SH-SY5Y (cell line): Measurements from ENCODE around the gene CARHSP1.

Experiments
- GATA2 ChIP-seq: IDR thresholded peaks from 2 replicates; pipeline ENCODE4 v1.6.1; 2011; ENCODE audit warnings: mild to moderate bottlenecking, low read depth, low read length
- GATA3 ChIP-seq: IDR thresholded peaks from 2 replicates; pipeline ENCODE4 v1.6.1; 2011; ENCODE audit warnings: low read depth, mild to moderate bottlenecking, low read length, moderate library complexity

CARHSP1 gene

DNA sequence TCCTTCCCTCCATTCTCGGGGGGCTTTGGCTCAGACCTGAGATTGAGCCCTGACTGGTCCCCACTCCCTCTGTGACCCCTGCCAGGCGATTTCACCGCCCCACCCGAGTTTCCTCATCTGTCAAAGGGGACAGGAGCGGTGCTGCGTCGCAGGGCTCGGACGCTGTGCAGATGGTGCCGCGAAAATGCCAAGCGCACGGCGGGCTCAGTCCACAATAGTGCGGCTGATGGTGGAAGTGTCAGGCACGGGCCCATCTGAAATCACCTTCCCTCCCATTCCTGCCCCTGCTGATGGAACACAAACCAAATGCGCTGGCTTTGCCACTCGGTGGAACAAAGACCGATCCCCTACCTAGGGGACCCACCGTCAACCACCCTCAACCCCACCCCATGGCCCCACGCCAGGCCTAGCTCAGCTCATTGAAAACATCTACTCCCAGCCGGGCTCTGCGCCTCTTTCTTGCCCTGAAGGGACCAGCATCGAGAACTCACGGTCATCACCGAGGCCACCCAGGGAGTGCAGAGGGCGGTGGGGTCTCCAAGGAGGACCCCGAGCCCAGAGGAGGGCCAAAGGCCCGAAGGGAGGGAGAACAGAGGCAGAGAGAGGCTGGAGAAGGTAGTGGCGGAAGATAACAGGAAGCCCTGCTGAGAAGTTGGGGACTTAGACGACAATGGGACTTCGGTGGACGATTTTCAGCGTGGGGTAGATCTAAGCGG is 1.4 kb downstream of the CARHSP1 start:
- TF ChIP-seq GATA2: no peak
- no peak for TF ChIP-seq GATA3

DNA sequence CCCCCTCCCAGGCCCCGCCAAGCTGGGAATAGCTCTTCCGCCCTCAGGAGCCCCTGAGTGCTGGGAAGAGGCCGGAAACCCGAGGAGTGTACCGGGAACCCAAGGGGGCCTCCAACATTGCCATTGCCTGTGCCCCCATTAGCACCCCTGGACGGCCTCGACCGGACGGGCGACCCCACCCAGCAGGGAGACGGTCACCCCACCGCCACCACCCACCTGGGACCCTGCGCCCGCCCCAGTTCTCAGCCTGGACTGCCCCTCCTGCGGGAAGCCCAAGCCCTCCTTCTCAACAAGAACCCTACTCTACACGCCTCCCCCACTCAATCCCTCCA is 2.0 kb downstream of the CARHSP1 start:
- TF ChIP-seq GATA2 (no peak), GATA3 (no peak)

DNA sequence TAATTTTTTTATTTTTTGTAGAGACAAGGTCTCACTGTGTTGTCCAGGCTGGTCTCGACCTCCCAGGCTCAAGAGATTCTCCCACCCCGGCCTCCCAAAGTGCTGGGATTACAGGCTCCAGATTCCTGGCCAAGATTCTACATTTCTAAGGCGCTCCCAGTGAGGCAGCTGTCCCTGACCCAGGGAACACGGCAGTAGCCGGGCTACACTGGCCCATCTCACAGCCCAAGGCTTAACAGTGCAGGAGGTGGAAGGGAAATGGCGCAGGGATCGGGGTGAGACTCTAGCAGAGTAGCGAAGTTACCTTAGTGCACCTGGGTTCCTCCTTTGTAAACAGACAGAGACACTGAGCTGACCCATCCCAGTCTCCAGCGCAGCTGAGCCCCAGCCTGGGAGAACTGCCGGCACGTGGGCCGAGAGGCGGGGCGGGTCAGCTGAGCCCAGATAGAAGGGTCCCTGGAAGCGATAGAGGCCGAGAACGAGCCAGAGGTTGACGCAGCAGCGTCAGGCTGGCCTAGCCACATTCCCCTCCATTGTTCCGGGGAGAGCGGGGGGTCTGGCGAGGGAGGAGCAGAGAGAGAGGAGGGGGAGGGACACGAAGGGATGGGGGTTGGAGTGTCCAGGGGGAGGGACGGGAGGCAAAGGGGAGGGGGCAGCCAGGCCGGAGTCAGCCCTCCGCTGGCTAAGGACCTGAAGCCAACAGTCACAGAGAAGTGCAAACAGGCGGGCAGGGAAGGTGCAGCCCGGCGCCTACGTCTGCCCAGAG is 2.5 kb downstream of the CARHSP1 start:
- TF ChIP-seq GATA2: no peak
- TF ChIP-seq GATA3: no peak

DNA sequence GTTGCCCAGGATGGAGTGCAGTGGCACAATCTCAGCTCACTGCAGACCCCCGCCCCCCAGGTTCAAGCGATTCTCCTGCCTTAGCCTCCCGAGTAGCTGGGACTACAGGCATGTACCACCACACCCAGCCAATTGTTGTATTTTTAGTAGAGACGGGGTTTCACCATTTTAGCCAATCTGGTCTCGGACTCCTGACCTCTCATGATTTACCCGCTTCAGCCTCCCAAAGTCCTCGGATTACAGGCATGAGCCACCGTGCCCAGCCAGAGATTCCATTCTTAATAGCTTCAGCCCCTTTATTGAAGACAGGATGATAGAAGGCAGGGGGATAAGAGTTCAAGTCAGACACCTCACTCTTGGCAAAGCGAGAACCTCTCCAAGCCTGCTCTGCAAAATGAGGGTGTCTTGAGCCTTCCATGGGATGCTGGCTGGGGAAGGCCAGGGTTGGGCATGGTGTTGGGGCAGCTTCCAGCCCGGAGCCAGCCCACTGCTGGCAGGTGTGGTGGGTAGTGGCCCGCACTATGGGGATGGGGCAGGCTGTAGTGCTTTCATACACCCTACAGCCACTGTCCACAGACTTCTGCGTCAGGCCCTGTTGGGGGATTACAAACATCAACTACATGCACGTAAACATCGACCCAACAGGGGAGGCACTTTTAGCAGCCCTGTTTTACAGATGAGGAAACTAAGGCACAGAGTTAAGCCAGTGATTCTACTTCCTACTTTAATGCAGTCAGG is 3.5 kb downstream of the CARHSP1 start:
- TF ChIP-seq GATA2: no peak
- no peak for TF ChIP-seq GATA3

DNA sequence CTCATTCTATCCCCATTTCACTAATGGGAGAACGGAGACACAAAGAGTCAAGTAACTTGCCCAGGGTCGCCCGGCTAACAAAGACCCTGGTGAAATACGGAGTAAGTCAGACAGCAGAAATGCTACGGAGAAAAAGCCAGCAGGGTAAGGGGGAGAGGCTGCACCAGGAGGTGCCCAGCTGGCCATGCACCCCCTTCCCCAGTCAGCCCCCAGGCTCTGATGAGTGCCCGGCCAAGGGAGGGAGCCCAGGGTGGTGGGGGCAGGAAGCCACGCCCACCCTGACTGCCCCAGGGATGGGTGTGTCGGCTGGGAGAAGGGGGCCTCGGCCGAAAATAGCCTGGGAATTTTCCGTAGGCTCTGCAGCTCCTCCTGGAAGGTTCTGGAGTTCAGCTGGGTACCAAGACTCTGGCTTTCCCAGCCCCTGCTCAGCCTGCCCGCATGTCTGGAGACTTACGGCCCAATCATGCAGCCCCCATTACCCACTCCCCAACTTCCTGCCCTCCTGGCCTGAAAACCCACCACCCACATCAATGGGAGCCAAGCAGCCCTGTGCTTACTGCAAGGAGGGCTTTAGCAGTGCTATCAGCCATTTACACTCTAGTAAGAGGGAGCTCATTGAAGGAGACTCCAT is 4.2 kb downstream of the CARHSP1 start:
- TF ChIP-seq GATA2: no peak

DNA sequence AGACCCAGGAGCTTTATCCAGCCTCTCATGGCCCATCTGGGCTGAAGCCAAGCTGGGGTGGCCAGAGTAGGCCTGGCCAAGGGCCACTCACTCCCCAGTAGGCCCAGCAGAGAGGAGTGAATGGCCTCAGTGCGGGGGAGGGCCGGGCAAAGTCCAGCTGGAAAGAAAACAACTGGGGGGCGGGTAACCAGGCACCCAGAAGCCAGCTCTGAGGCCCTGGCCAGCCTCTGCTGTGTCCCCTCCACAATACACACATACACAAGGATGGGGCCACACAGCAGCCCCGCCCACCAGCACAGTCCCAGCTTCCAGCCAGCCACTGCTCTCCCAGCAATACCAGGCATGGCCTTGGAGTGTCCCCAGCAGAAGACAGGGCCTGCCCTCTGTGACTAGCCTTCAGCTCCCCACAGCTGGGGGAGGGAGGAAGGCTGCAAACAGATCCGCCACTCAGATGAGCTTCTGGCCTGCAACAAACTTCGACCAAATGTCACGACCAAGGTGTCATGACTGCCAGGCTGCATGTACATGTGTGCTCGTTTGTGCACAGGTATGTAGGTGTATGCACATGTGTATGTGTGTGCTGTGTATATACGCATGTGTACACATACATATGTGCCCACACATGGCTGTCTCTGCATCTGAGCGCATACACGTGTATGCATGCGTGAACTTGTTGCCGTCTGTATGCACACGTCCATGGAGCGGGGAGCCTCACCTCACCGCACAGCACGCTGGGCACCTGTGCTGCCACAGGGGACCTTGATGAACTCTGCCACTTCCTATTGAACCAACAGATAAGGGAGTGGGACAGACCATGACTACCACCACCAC is 5.0 kb downstream of the CARHSP1 start:
- no peak for TF ChIP-seq GATA2

DNA sequence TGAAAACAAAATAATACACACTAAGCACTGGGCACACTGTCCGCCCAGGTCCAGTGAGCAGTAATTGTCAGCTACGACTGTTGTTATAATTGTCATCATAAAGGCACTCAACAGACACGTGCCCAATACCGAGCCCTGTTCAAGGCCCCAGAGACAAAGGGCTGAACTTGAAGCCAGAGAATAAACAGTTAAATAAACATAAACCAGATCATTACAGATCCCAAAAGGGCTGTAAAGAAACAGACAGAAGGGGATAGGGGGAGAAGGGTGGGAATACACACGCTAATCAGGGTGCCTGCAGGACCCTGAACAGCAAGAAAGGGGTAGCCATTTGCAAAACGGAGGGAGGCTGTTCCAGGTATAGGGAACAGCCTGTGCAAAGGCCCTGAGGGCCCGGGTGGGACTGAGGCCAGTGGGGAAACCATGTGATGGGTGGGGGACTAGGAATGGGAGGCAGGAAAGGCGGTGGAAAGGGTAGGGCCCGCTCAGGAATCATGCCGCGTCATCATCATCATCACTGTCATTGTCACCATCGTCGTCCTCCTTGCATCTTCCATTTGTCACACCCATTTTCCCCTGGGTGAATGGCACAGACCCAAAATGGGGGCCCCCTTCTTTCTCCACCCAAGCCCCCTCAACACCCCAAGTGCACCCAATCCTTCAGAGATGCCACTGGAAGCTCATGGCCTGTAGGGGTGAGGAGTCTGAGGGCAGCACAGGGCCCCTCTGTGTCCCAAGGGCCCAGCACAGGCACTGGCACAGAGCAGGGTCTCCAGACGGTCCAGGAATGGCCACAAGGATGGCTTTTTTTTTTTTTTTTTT is 6.3 kb downstream of the CARHSP1 start:
- TF ChIP-seq GATA3: no peak
- no peak for TF ChIP-seq GATA2

DNA sequence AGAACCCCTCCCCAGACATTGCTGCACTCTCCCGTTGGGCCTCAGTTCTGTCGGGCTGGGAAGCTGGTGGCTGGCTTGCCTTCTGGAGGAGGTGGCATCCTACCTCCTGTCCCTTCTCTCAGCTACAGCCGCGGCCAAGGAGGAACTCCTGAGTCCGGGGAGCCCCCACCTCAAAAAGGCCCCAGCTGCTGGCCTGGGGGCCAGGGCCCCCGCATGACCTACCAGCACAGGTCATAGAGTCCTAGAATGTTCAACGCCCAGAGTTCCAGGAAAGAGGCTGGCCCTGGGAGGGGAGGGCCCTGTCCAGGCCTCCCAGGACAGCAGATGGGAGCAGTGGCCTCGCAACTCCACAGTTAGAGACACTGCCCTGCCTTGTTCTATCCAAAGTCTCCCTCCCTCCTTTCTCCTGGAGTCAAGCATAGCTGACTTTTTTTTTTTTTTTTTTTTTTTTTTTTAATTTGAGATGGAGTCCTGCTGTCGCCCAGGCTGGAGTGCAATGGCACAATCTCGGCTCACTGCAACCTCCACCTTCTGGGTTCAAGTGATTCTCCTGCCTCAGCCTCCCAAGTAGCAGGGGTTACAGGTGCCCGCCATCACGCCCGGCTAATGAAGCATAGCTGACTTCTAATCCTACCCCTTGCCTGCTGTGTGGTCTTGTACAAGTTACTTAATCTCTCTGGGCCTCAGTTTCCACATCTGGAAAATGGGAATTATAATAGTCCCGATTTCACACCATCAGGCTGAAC is 7.1 kb downstream of the CARHSP1 start:
- no peak for TF ChIP-seq GATA2
- no peak for TF ChIP-seq GATA3

DNA sequence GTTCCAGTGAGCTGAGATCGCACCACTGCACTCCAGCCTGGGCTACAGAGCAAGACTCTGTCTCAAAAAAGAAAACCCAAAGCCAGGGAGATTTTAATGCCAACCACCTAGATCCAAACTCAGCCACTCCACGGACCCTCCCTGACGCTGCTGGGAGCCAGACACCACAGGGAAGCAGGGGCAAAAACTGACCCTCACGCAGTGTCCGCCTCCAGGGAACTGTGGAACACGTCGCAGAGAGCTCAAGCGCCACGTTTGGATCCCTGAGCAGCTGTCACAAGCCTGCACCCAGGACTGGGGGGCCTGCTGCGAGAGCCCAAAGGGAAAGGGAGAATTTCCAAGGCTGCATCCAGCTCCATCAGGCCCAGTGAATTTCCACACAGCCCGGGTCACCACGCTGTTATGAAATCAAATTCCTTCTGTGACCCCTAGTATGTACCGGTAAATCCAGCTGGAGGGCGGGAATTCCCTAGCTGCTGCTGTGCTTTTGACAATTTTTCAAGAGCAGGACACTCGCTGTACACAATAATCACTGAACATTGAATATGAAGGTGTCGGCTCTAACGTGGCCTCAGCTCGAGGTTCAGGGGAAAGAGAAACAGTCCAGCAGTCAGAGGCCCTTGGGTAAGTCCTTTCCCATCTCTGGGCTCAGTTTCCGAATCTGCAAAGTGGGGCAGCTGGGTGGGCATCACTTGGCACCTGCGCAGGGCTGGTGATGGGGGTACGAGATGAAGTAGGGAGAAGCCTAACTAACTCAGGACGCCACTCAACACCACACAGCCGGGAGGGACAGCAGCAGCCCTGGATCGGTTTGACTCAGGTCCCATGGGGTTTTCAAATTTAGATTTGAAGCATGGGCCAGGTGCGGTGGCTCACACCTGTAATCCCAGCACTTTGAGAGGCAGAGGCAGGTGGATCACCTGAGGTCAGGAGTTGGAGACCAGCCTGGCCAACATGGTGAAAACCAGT is 8.6 kb downstream of the CARHSP1 start:
- TF ChIP-seq GATA3 (no peak), GATA2 (no peak)

DNA sequence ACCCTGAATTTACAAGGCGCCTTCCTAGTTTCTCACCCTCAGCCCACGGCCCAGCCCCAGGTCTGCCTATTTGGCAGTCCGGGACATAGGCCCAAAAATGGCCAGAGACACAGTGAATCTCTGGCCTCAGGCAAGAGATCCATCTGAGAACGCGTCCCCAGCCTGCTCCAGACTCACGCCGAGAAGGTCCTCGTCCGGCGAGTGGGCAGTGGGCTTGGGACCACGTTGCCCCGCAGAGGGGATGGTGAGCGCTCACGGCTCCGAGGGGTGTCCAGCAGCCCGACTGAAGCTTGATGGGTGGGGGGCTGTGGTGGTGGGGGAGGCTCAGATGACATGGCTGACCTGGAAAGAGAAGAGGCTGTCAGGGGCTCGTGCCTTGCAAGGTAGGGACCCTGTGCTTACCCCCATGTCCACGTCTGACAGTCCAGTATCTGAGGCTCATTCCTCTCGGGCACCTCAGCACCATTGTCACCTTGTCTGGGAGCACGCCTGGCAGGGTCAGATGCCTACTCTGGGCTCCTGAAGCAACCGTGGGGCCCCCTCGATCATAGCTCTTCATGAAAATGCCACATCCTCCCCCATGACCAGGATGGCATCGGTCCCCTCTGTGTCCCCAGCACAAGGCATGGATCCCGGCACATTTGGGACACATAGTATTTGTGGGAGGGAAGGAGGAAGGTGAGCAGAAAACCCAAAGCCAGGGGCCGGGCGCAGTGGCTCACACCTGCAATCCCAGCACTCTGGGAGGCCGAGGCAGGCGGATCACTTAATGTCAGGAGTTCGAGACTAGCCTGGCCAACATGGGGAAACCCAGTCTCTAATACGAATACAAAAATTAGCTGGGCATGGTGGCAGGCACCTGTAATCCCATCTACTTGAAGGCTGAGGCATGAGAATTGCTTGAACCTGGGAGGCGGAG is 9.6 kb downstream of the CARHSP1 start:
- TF ChIP-seq GATA3 (no peak), GATA2 (no peak)

DNA sequence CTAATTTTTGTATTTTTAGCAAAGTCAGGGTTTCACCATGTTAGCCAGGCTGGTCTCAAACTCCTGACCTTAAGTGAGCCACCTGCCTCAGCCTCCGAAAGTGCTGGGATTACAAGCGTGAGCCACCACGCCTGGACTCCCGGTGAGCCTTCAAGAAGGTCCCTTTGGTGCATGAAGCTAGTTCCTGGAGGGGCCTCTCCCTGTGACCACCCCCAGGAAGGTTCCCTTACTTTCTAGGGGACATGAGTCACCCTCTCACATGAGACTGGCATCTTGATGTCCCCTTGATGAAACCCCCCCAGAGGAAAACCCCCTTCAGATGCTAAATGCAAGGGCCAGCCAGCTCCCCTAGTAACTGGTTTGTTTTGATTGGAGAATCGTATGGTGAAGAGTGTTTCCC is 12.8 kb downstream of the CARHSP1 start:
- TF ChIP-seq GATA2 (no peak), GATA3 (no peak)
